ENCODE results near the gene CATSPER4. TPM values are rescaled to one million over a fixed set of nuclear protein-coding genes. Genes with fewer than 3 reads are reported as not detected.

Gene CATSPER4
- total RNA-seq, 4 donors from 2014 or later: not detected

DNA sequence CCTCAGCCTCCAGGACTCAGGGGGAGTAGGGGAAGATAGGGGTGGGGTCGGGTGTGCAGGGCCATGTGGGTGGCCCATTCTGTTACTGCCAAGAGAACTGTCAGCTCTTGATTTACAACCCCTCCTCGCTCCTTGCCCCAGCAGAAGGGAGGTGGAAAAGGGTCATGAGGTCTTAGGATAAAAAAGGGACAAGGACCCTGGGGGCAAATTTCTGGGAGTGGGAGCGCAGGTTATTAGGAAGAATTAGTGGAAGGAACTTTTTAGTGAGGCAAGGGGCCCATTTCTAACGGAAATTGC lies 30.7 kb upstream of the CATSPER4 start:
- DNase-seq: no peak
- in situ Hi-C loops (cut with MboI; ENCODE audit: low pct_ligation_motif_present in 1 of 4, low pct_unique_long_range_greater_than_20kb in 1 of 4, low sequenced_read_pairs in 3 of 4) (loop anchor here in 2 of 4 donors (25.0 kb wide), 1 partner anchor 122 kb away; the partner anchor contains the start of gene SLC30A2 (in 2 of the 2)), intact Hi-C loops (cut with DNase I; ENCODE audit: low total_unique reads) (no loop called here)
- Histone ChIP-seq H3K27ac (peak overlapping the region in 2 of 4 donors; percentile 19 to 28), H3K4me3 (no peak overlapping the region), H3K9me3 (no peaks in the 10 kb centered on the region), H3K4me1 (peaks cover 10 to 23% (median 19%) of the 10 kb centered on the region in 4 donors), H3K36me3 (no peaks in the 10 kb centered on the region), H3K27me3 (peaks cover 58% of the 10 kb centered on the region)
- 65 to 69% methylated on average over 4 of the region's 4 CpGs for WGBS, 2 donors (ENCODE audit: low coverage in 1 of 2)
- no peak for TF ChIP-seq POLR2AphosphoS5 (IDR thresholded peaks at IDR 0.05)
- TF ChIP-seq POLR2A (IDR thresholded peaks at IDR 0.05): no peak
- TF ChIP-seq EP300 (IDR thresholded peaks at IDR 0.05; ENCODE audit: low read depth): no peak
- TF ChIP-seq, protein P1, sequence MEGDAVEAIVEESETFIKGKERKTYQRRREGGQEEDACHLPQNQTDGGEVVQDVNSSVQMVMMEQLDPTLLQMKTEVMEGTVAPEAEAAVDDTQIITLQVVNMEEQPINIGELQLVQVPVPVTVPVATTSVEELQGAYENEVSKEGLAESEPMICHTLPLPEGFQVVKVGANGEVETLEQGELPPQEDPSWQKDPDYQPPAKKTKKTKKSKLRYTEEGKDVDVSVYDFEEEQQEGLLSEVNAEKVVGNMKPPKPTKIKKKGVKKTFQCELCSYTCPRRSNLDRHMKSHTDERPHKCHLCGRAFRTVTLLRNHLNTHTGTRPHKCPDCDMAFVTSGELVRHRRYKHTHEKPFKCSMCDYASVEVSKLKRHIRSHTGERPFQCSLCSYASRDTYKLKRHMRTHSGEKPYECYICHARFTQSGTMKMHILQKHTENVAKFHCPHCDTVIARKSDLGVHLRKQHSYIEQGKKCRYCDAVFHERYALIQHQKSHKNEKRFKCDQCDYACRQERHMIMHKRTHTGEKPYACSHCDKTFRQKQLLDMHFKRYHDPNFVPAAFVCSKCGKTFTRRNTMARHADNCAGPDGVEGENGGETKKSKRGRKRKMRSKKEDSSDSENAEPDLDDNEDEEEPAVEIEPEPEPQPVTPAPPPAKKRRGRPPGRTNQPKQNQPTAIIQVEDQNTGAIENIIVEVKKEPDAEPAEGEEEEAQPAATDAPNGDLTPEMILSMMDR (IDR thresholded peaks at IDR 0.05): no peak

DNA sequence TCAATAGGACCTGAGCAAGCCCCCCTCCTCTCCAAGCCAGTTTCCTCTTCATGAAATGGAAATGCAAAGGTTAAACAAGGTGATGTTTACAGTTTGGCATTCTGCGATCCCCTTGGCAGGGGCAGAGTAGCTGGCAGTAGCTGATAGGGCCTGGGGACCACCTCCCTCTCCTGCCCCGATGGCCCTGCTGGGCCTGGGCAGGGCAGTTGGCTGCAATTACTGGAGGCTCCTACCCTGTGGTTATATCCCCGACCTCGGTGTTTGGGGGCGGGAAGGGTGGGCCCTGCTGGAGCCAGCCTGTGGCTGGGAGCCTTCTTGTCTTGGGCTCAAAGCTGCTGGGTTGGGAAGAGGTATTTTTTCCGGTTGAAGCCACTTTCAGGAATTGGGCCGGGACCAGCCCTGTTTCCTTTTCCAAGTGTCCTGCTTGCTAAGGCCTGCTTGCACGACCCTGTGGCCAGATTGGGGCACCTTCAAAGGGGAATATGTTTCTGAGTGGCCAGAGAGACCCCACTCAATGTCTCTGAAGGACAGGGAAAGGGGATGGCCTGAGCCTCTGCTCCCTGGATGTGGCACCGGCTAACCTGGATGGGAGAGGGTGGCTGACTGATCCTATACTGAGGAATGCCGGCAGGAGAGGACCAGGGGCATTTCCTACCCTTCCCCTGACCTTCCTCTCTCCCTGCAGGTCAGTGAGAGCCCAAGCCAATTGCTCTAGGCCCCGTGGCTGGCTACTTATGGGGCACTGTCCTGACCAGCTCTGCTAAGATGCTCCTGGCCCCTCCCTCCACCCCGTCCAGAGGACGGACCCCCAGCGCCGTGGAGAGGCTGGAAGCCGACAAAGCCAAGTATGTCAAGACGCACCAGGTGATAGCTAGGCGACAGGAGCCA lies 29.6 kb upstream of the CATSPER4 start:
- Histone ChIP-seq H3K27me3 (peaks cover 57% of the 10 kb centered on the region), H3K27ac (peak overlapping the region in 1 of 4 donors; percentile 46), H3K36me3 (no peaks in the 10 kb centered on the region), H3K4me1 (peaks cover 10 to 24% (median 19%) of the 10 kb centered on the region in 4 donors), H3K4me3 (peak overlapping the region; percentile 33 to 60 (median 42)), H3K9me3 (no peaks in the 10 kb centered on the region)
- intact Hi-C loops (cut with DNase I; ENCODE audit: low total_unique reads) (no loop called here), in situ Hi-C loops (cut with MboI; ENCODE audit: low pct_ligation_motif_present in 1 of 4, low pct_unique_long_range_greater_than_20kb in 1 of 4, low sequenced_read_pairs in 3 of 4) (loop anchor here in 2 of 4 donors (25.0 kb wide), 1 partner anchor 123 kb away; the partner anchor contains the start of gene SLC30A2 (in 2 of the 2))
- 59% methylated on average over 16 of the region's 18 CpGs; no CpG with 5 or more reads in 1 of the 2 donors for WGBS, 2 donors (ENCODE audit: low coverage in 1 of 2)
- TF ChIP-seq, protein P1 (IDR thresholded peaks at IDR 0.05): no peak
- TF ChIP-seq POLR2A (IDR thresholded peaks at IDR 0.05): no peak
- TF ChIP-seq EP300 (IDR thresholded peaks at IDR 0.05; ENCODE audit: low read depth): no peak
- no peak for TF ChIP-seq POLR2AphosphoS5 (IDR thresholded peaks at IDR 0.05)
- DNase-seq: no peak

DNA sequence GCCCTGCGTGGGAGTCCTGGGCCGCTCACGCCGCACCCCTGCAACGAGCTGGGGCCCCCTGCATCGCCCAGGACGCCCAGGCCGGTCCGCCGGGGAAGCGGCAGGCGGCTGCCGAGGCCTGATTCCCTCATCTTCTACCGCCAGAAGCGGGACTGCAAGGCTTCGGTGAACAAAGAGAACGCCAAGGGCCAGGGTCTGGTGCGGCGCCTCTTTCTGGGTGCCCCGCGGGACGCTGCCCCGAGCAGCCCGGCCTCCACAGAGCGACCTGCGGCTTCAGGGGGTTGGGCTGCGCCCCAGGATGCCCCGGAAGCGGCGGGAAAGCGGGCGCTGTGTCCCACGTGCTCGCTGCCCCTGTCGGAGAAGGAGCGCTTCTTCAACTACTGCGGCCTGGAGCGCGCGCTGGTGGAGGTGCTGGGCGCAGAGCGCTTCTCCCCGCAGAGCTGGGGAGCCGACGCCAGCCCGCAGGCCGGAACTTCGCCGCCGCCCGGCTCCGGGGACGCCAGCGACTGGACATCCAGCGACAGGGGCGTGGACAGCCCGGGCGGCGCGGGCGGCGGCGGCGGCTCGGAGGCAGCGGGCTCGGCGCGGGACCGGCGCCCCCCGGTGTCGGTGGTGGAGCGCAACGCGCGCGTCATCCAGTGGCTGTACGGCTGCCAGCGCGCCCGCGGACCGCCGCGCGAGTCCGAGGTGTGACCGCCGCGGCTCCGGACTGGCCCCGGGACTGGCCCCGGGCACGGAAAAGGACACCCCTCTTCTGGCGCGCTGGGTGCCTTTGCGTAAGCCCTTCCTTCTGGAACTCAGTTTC lies 28.8 kb upstream of the CATSPER4 start:
- intact Hi-C loops (cut with DNase I; ENCODE audit: low total_unique reads): no loop called here
- Histone ChIP-seq H3K27ac (peak overlapping the region in 3 of 4 donors; percentile 1 to 46 (median 37)), H3K36me3 (no peaks in the 10 kb centered on the region), H3K4me3 (peak overlapping the region; percentile 33 to 60 (median 42)), H3K4me1 (peaks cover 10 to 24% (median 19%) of the 10 kb centered on the region in 4 donors), H3K9me3 (no peaks in the 10 kb centered on the region), H3K27me3 (peaks cover 48% of the 10 kb centered on the region)
- in situ Hi-C loops (cut with MboI; ENCODE audit: low pct_ligation_motif_present in 1 of 4, low pct_unique_long_range_greater_than_20kb in 1 of 4, low sequenced_read_pairs in 3 of 4): loop anchor here in 2 of 4 donors (25.0 kb wide), 1 partner anchor 124 kb away; the partner anchor contains the start of gene SLC30A2 (in 2 of the 2)
- no peak for TF ChIP-seq POLR2AphosphoS5 (IDR thresholded peaks at IDR 0.05)
- TF ChIP-seq, protein P1 (IDR thresholded peaks at IDR 0.05): peak in 2 of 5 experiments; percentile 4 to 9
- DNase-seq: peak; percentile 49
- WGBS, 2 donors (ENCODE audit: low coverage in 1 of 2): 4% methylated on average over 30 of the region's 98 CpGs; no CpG with 5 or more reads in 1 of the 2 donors

Data from transverse colon (tissue), 4 donors.